Measurements from ENCODE around the gene ARHGAP6.

DNA sequence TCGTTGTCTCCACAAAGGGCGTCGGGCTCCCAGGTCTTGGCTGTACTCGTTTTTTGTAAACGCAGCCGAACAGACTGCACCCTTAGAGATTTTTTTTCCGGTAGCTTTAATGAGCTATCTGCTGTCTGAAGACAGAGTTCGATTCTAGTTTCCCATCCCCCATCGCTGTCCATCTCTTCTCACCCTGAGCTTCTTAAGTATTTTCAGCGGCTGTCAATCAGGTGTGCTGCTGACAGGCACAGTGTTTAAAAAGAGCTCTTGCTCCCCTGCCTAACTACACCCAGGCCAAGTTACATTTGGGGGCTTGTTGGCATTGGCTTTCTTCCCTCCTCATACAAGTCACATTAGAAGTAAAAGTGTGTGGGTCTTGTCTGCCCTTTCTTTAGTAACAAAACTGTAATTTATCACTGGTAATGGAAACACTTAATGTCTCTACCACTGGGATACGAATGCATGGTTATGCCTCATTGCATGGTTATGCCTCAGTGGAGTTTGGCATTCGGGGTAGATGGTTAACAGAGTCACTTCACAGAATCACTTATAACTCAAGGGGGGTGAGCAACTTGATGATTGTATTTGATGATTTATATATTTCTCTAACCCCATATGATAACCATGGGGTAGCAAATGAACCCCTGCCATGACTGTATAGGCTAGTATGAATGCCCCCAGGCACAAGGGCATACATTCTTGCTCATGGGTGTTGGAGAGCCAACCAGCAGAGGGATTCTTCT is 1.4 kb upstream of the ARHGAP6 start:
- TF ChIP-seq CTCF (conservative IDR thresholded peaks at IDR 0.05 in 1 of 2, IDR thresholded peaks at IDR 0.05 in 1 of 2; ENCODE audit: extremely low read depth in 1 of 2, insufficient read depth in 1 of 2, low read depth in 1 of 2, low read length in 2 of 2) = no peak
- no peak for TF ChIP-seq EZH2 (IDR thresholded peaks at IDR 0.05; ENCODE audit: borderline replicate concordance, low read length)

Measured in mammary epithelial cell (primary cell).